ENCODE data around the gene TOMM40L.

The TOMM40L gene

GRCh38 chr1:161197560-161198193, 28.2 kb upstream of the TOMM40L start:
- H3K4me3 ChIP-seq (replicated peaks; ENCODE audit: low read depth, low read length), result peak overlapping the region; percentile 47
- no peak for DNase-seq (ENCODE audit: extremely low read depth, low read depth)
- TF ChIP-seq CTCF (IDR thresholded peaks at IDR 0.05; ENCODE audit: low read depth, low read length, missing control alignments), result no peak

GRCh38 chr1:161198194-161198896, 27.5 kb upstream of the TOMM40L start:
- peak overlapping the region; percentile 47 for H3K4me3 ChIP-seq (replicated peaks; ENCODE audit: low read depth, low read length)
- no peak for TF ChIP-seq CTCF (IDR thresholded peaks at IDR 0.05; ENCODE audit: low read depth, low read length, missing control alignments)
- no peak for DNase-seq (ENCODE audit: extremely low read depth, low read depth)

GRCh38 chr1:161198897-161199431, 26.9 kb upstream of the TOMM40L start, which contains the start of gene ADAMTS4:
TSS of gene ADAMTS4 (minus strand) at chr1:161199054. CDS start at chr1:161198627, 427 bp downstream.
- no peak for TF ChIP-seq CTCF (IDR thresholded peaks at IDR 0.05; ENCODE audit: low read depth, low read length, missing control alignments)
- H3K4me3 ChIP-seq (replicated peaks; ENCODE audit: low read depth, low read length), result peak within 1 kb of the TSS; percentile 47
- DNase-seq (ENCODE audit: extremely low read depth, low read depth), result peak; percentile 81

- DNase-seq (ENCODE audit: extremely low read depth, low read depth), result no peak
Observed at GRCh38 chr1:161199506-161200139, 26.2 kb upstream of the TOMM40L start.

GRCh38 chr1:161200421-161200991, 25.4 kb upstream of the TOMM40L start:
- no peak for TF ChIP-seq CTCF (IDR thresholded peaks at IDR 0.05; ENCODE audit: low read depth, low read length, missing control alignments)
- DNase-seq (ENCODE audit: extremely low read depth, low read depth), result no peak
- H3K4me3 ChIP-seq (replicated peaks; ENCODE audit: low read depth, low read length), result no peak overlapping the region

More at GRCh38 chr1:161199506-161200139, 26.2 kb upstream of the TOMM40L start:
- H3K4me3 ChIP-seq (replicated peaks; ENCODE audit: low read depth, low read length), result no peak overlapping the region
- TF ChIP-seq CTCF (IDR thresholded peaks at IDR 0.05; ENCODE audit: low read depth, low read length, missing control alignments), result no peak

GRCh38 chr1:161200992-161201835, 24.6 kb upstream of the TOMM40L start:
- H3K4me3 ChIP-seq (replicated peaks; ENCODE audit: low read depth, low read length), result peak overlapping the region; percentile 85
- no peak for TF ChIP-seq CTCF (IDR thresholded peaks at IDR 0.05; ENCODE audit: low read depth, low read length, missing control alignments)
- peak; percentile 52 for DNase-seq (ENCODE audit: extremely low read depth, low read depth)
